Dendritic cell treated with granulocyte-macrophage colony-stimulating factor and Interleukin-4, amounts not matched to agents 40 ng/mL and 50 ng/mL, for 4 days (primary cell): Measurements from ENCODE around the gene RASGRP2.

Experiments used
- H3K27ac Mint-ChIP-seq: one replicate; pipeline ENCODE4 v1.8.0; 2022; ENCODE audit warnings: mild to moderate bottlenecking, mixed read lengths
- H3K27me3 Mint-ChIP-seq: one replicate; pipeline ENCODE4 v1.8.0; 2022; ENCODE audit warnings: mild to moderate bottlenecking, mixed read lengths
- H3K36me3 Mint-ChIP-seq: one replicate; pipeline ENCODE4 v1.8.0; 2022; ENCODE audit warnings: low read depth, mixed read lengths
- H3K4me1 Mint-ChIP-seq: one replicate; pipeline ENCODE4 v1.8.0; 2022; ENCODE audit warnings: low read depth, mixed read lengths
- H3K4me3 Mint-ChIP-seq: one replicate; pipeline ENCODE4 v1.8.0; 2022; ENCODE audit warnings: mild to moderate bottlenecking, moderate library complexity, mixed read lengths
- H3K9me3 Mint-ChIP-seq: one replicate; pipeline ENCODE4 v1.8.0; 2022; ENCODE audit warnings: mixed read lengths
- intact Hi-C: fragments of 100-400 bp; cut with micrococcal nuclease; formaldehyde crosslinking; loops from one replicate; pipeline ENCODE4 v1.15.0; 2022

The RASGRP2 gene

GRCh38 chr11:64718084-64718779 lies 25.7 kb downstream of the RASGRP2 start:
- intact Hi-C loops = no loop called here

GRCh38 chr11:64717268-64717578 lies 26.7 kb downstream of the RASGRP2 start:
- peaks cover 81% of the 10 kb centered on the region for H3K27me3 Mint-ChIP-seq
- H3K9me3 Mint-ChIP-seq = no peaks in the 10 kb centered on the region
- no peak overlapping the region for H3K4me3 Mint-ChIP-seq
- intact Hi-C loops = no loop called here
- H3K36me3 Mint-ChIP-seq = no peaks in the 10 kb centered on the region
- no peak overlapping the region for H3K27ac Mint-ChIP-seq
- peaks cover 5% of the 10 kb centered on the region for H3K4me1 Mint-ChIP-seq

More at GRCh38 chr11:64718084-64718779, 25.7 kb downstream of the RASGRP2 start:
- Mint-ChIP-seq H3K4me3 (no peak overlapping the region), H3K27me3 (peaks cover 82% of the 10 kb centered on the region), H3K9me3 (no peaks in the 10 kb centered on the region), H3K36me3 (no peaks in the 10 kb centered on the region), H3K27ac (no peak overlapping the region), H3K4me1 (peaks cover 5% of the 10 kb centered on the region)

GRCh38 chr11:64716473-64717267 lies 27.3 kb downstream of the RASGRP2 start:
- Mint-ChIP-seq H3K27me3 (peaks cover 81% of the 10 kb centered on the region), H3K9me3 (no peaks in the 10 kb centered on the region), H3K4me1 (peaks cover 7% of the 10 kb centered on the region), H3K36me3 (no peaks in the 10 kb centered on the region), H3K27ac (no peak overlapping the region), H3K4me3 (no peak overlapping the region)
- intact Hi-C loops = no loop called here

GRCh38 chr11:64715756-64716472 lies 28.0 kb downstream of the RASGRP2 start:
- Mint-ChIP-seq H3K27ac (no peak overlapping the region), H3K36me3 (no peaks in the 10 kb centered on the region), H3K4me3 (no peak overlapping the region), H3K9me3 (no peaks in the 10 kb centered on the region), H3K27me3 (peaks cover 81% of the 10 kb centered on the region), H3K4me1 (peaks cover 12% of the 10 kb centered on the region)
- intact Hi-C loops = no loop called here

- H3K4me1 Mint-ChIP-seq = peaks cover 12% of the 10 kb centered on the region
- intact Hi-C loops = no loop called here
- H3K27me3 Mint-ChIP-seq = peaks cover 81% of the 10 kb centered on the region
- H3K27ac Mint-ChIP-seq = no peak overlapping the region
- no peaks in the 10 kb centered on the region for H3K36me3 Mint-ChIP-seq
- no peaks in the 10 kb centered on the region for H3K9me3 Mint-ChIP-seq
- H3K4me3 Mint-ChIP-seq = no peak overlapping the region
These were observed 28.8 kb downstream of the RASGRP2 start for GRCh38 chr11:64715110-64715509.

GRCh38 chr11:64714666-64715065 lies 29.3 kb downstream of the RASGRP2 start:
- Mint-ChIP-seq H3K27me3 (peaks cover 83% of the 10 kb centered on the region), H3K9me3 (no peaks in the 10 kb centered on the region), H3K4me1 (peaks cover 16% of the 10 kb centered on the region), H3K4me3 (no peak overlapping the region), H3K36me3 (no peaks in the 10 kb centered on the region), H3K27ac (no peak overlapping the region)
- intact Hi-C loops = no loop called here

- Mint-ChIP-seq H3K4me1 (peaks cover 20% of the 10 kb centered on the region), H3K27ac (no peak overlapping the region), H3K9me3 (no peaks in the 10 kb centered on the region), H3K4me3 (no peak overlapping the region), H3K36me3 (no peaks in the 10 kb centered on the region), H3K27me3 (peaks cover 86% of the 10 kb centered on the region)
- intact Hi-C loops = no loop called here
These were observed 30.1 kb downstream of the RASGRP2 start for GRCh38 chr11:64713781-64714363.

- H3K9me3 Mint-ChIP-seq = no peaks in the 10 kb centered on the region
- no peaks in the 10 kb centered on the region for H3K36me3 Mint-ChIP-seq
- no peak overlapping the region for H3K27ac Mint-ChIP-seq
- no peak overlapping the region for H3K4me3 Mint-ChIP-seq
- intact Hi-C loops = no loop called here
- peaks cover 20% of the 10 kb centered on the region for H3K4me1 Mint-ChIP-seq
- peaks cover 83% of the 10 kb centered on the region for H3K27me3 Mint-ChIP-seq
These were observed 30.8 kb downstream of the RASGRP2 start for GRCh38 chr11:64713016-64713707.

GRCh38 chr11:64712430-64713015 lies 31.4 kb downstream of the RASGRP2 start:
- H3K4me1 Mint-ChIP-seq = peaks cover 20% of the 10 kb centered on the region
- H3K27me3 Mint-ChIP-seq = peaks cover 81% of the 10 kb centered on the region
- no peaks in the 10 kb centered on the region for H3K36me3 Mint-ChIP-seq
- H3K27ac Mint-ChIP-seq = no peak overlapping the region
- no peaks in the 10 kb centered on the region for H3K9me3 Mint-ChIP-seq
- intact Hi-C loops = no loop called here
- H3K4me3 Mint-ChIP-seq = peak overlapping the region; percentile 21

GRCh38 chr11:64711956-64712362 lies 32.0 kb downstream of the RASGRP2 start:
- intact Hi-C loops = no loop called here
- H3K9me3 Mint-ChIP-seq = no peaks in the 10 kb centered on the region
- H3K27ac Mint-ChIP-seq = no peak overlapping the region
- peaks cover 75% of the 10 kb centered on the region for H3K27me3 Mint-ChIP-seq
- H3K4me3 Mint-ChIP-seq = peak overlapping the region; percentile 21
- H3K4me1 Mint-ChIP-seq = peaks cover 20% of the 10 kb centered on the region
- no peaks in the 10 kb centered on the region for H3K36me3 Mint-ChIP-seq

- Mint-ChIP-seq H3K36me3 (no peaks in the 10 kb centered on the region), H3K4me3 (no peak overlapping the region), H3K27ac (no peak overlapping the region), H3K9me3 (no peaks in the 10 kb centered on the region), H3K27me3 (peaks cover 72% of the 10 kb centered on the region), H3K4me1 (peaks cover 20% of the 10 kb centered on the region)
- intact Hi-C loops = no loop called here
These were observed 32.6 kb downstream of the RASGRP2 start for GRCh38 chr11:64711138-64711955.

GRCh38 chr11:64710418-64711137 lies 33.4 kb downstream of the RASGRP2 start:
- intact Hi-C loops = no loop called here
- H3K4me3 Mint-ChIP-seq = no peak overlapping the region

More at GRCh38 chr11:64710418-64711137, 33.4 kb downstream of the RASGRP2 start:
- Mint-ChIP-seq H3K27me3 (peaks cover 67% of the 10 kb centered on the region), H3K27ac (no peak overlapping the region), H3K9me3 (no peaks in the 10 kb centered on the region), H3K4me1 (peaks cover 20% of the 10 kb centered on the region), H3K36me3 (no peaks in the 10 kb centered on the region)
